HG03097 (cell line): ENCODE measurements around the gene OAS1.

Experiments
- ATAC-seq: cut with Tn5 transposase; IDR thresholded peaks from one replicate; pipeline ENCODE4 v1.9.1; 2021; ENCODE audit not compliant: unreplicated experiment, low FRiP score

OAS1 gene

DNA sequence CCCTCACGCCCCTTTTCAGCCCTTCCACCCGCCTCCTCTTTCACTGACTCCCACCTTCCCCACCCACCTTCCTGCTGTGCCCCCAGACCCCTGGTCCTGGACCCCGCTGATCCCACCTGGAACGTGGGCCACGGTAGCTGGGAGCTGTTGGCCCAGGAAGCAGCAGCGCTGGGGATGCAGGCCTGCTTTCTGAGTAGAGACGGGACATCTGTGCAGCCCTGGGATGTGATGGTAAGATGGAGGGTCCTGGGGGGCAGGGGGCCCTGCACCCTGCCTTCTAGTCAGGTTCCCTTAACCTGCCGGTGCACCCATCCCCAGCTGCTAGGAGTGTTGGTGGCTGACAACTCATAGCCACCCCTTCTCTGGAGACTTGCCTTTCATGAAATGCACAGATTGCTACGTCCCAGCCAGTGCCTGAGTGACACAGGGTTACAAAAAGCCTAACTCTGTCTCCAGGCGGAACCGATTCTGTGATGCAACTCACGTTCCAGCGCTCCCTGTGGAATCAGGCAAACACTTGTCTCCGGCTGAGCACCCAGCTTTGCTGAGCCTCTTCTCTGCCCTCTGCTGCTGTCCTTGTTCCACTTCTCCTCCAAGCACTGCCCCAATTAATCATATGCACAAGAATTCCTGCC, 56.6 kb downstream of the OAS1 start:
- no peak for ATAC-seq

DNA sequence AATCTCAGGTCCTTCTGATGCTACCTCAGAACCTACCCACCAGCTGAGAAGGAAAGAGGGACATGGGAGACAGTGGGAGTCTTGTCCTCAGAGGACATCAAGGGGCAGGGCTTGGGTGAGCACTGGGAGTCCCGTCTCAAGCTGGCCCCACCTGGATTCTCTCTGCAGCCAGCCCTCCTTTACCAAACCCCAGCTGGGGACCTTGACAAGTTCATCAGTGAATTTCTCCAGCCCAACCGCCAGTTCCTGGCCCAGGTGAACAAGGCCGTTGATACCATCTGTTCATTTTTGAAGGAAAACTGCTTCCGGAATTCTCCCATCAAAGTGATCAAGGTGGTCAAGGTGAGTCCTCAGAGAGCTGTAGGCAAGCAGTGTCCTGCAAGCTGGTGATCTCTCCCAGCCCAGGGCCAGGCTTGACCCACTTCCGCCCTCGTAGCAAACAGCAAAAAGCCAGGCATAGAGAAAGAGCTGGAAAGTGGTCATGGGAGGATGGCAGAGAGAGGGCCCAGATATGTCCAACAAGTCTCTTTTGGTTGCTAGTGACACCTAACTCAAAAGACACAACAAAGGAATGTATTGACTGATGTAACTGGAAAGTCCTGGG, 57.4 kb downstream of the OAS1 start:
- ATAC-seq = no peak

DNA sequence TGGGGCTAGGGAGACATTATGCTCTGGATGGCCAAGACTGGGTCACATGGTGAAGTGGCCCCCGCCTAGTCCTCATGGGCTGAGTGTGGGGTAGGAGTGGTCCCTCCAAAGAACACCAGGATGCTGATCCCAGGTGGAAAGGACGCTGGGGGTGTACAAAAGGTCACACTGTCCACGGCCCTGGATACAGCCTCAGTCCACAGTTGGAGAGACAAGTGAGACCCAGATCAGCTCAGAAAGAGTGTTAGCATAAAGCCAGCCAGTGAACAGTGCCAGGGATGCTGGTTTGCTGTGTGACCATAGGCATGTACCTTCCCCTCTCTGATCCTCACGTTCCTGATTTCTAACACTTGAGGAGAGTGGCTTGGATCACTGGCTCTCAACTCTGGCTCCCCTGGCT, 58.2 kb downstream of the OAS1 start:
- no peak for ATAC-seq

DNA sequence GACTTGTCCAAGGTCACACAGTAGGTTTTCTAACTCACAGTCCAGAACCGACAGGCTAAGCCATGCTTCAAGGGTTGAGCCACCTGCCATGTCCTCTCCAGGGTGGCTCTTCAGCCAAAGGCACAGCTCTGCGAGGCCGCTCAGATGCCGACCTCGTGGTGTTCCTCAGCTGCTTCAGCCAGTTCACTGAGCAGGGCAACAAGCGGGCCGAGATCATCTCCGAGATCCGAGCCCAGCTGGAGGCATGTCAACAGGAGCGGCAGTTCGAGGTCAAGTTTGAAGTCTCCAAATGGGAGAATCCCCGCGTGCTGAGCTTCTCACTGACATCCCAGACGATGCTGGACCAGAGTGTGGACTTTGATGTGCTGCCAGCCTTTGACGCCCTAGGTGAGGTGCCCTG, 58.9 kb downstream of the OAS1 start:
- ATAC-seq = no peak

DNA sequence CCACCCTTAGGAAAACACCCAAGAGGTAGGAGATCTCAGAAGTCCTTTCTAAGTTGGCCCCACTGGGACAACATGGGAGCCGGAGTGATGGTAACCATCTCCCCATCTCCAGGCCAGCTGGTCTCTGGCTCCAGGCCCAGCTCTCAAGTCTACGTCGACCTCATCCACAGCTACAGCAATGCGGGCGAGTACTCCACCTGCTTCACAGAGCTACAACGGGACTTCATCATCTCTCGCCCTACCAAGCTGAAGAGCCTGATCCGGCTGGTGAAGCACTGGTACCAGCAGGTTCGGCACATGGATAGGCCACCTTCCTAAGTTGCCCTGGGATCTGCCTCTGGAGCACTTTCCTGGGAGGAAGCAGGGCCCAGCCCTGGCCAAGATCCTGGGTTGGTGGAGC, 60.5 kb downstream of the OAS1 start:
- no peak for ATAC-seq

DNA sequence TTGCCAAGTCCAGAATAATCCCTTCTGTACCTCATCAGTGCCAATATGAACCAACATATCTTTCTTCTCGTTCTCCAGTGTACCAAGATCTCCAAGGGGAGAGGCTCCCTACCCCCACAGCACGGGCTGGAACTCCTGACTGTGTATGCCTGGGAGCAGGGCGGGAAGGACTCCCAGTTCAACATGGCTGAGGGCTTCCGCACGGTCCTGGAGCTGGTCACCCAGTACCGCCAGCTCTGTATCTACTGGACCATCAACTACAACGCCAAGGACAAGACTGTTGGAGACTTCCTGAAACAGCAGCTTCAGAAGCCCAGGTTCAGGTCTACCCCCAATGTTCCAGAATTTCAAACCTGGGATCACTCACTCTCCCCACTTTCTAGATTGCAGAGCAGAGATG, 61.1 kb downstream of the OAS1 start:
- ATAC-seq = no peak
